Activated CD8-positive, alpha-beta memory T cell treated with anti-CD3 and anti-CD28 coated beads, Interleukin-2, amount 50 U/mL, for 24 hours (primary cell): ENCODE measurements around the gene NDUFAF3.
"Not testable (repeated sequence)": the region's sequence is repeated elsewhere in the genome, so short reads cannot be mapped to it uniquely, and the experiment has no call there.

Experiments used
- DNase-seq: peaks from one replicate; pipeline ENCODE4 v3.0.0-alpha.2; 2020; ENCODE audit errors: extremely low read depth

Gene NDUFAF3

GRCh38 chr3:48999085-48999858 lies 22.6 kb upstream of the NDUFAF3 start:
- DNase-seq = no peak

- DNase-seq = no peak
These were observed 20.8 kb upstream of the NDUFAF3 start for GRCh38 chr3:49001155-49001554.

- no peak for DNase-seq
These were observed 17.3 kb upstream of the NDUFAF3 start for GRCh38 chr3:49004352-49005302.

GRCh38 chr3:49005303-49005680 lies 16.6 kb upstream of the NDUFAF3 start:
- no peak for DNase-seq

- no peak for DNase-seq
These were observed 15.9 kb upstream of the NDUFAF3 start for GRCh38 chr3:49005998-49006397.

- no peak for DNase-seq
These were observed 15.4 kb upstream of the NDUFAF3 start for GRCh38 chr3:49006408-49007067.

GRCh38 chr3:49007068-49007770 lies 14.7 kb upstream of the NDUFAF3 start, which contains the start of gene WDR6:
WDR6 (plus strand) TSS chr3:49007391; CDS start chr3:49007432, 41 bp downstream.
- peak; percentile 96 for DNase-seq

- DNase-seq = peak; percentile 51
These were observed 14.0 kb upstream of the NDUFAF3 start for GRCh38 chr3:49007771-49008528.

- not testable (repeated sequence) for DNase-seq
These were observed 13.3 kb upstream of the NDUFAF3 start for GRCh38 chr3:49008627-49009026.

- no peak for DNase-seq
These were observed 12.5 kb upstream of the NDUFAF3 start for GRCh38 chr3:49009396-49009795.

- no peak for DNase-seq
These were observed 9.4 kb upstream of the NDUFAF3 start for GRCh38 chr3:49012441-49013017.

GRCh38 chr3:49013113-49013737 lies 8.7 kb upstream of the NDUFAF3 start:
- DNase-seq = no peak

- no peak for DNase-seq
These were observed 7.9 kb upstream of the NDUFAF3 start for GRCh38 chr3:49013738-49014660.

GRCh38 chr3:49015072-49015471 lies 6.8 kb upstream of the NDUFAF3 start:
- DNase-seq = no peak

- DNase-seq = no peak
These were observed 6.2 kb upstream of the NDUFAF3 start for GRCh38 chr3:49015765-49016164.

- DNase-seq = no peak
These were observed 5.3 kb upstream of the NDUFAF3 start for GRCh38 chr3:49016414-49017228.

GRCh38 chr3:49017229-49017970 lies 4.5 kb upstream of the NDUFAF3 start:
- no peak for DNase-seq
